DMS53 (cell line): Measurements from ENCODE around the gene RTF2.
A peak's percentile ranks its signal among the peaks of the same experiment; 100 is the strongest.

Source experiments
- DNase-seq: peaks from one replicate; lab custom pipeline; 2025; lab: John Stamatoyannopoulos, UW

The RTF2 gene

GRCh38 chr20:56439771-56440291, 28.6 kb upstream of the RTF2 start:
- no peak for DNase-seq

GRCh38 chr20:56440346-56441007, 27.9 kb upstream of the RTF2 start:
- no peak for DNase-seq

GRCh38 chr20:56442389-56443365, 25.8 kb upstream of the RTF2 start:
- DNase-seq = no peak

GRCh38 chr20:56443654-56444540, 24.5 kb upstream of the RTF2 start:
- peak; percentile 29 for DNase-seq

GRCh38 chr20:56445130-56445529, 23.3 kb upstream of the RTF2 start:
- DNase-seq = no peak

GRCh38 chr20:56445540-56445939, 22.9 kb upstream of the RTF2 start:
- no peak for DNase-seq

GRCh38 chr20:56447227-56447626, 21.2 kb upstream of the RTF2 start:
- DNase-seq = no peak

- DNase-seq = no peak
These were observed 19.0 kb upstream of the RTF2 start for GRCh38 chr20:56449459-56449858.

GRCh38 chr20:56451056-56451765, 17.2 kb upstream of the RTF2 start:
- DNase-seq = peak; percentile 30

GRCh38 chr20:56453352-56453751, 15.1 kb upstream of the RTF2 start:
- no peak for DNase-seq

- DNase-seq = no peak
These were observed 13.7 kb upstream of the RTF2 start for GRCh38 chr20:56454754-56455153.

- no peak for DNase-seq
These were observed 10.1 kb upstream of the RTF2 start for GRCh38 chr20:56458206-56458821.

- DNase-seq = no peak
These were observed 8.0 kb upstream of the RTF2 start for GRCh38 chr20:56460459-56460858.

GRCh38 chr20:56461576-56461975, 6.9 kb upstream of the RTF2 start:
- DNase-seq = no peak

GRCh38 chr20:56463428-56463827, 5.0 kb upstream of the RTF2 start:
- DNase-seq = no peak

GRCh38 chr20:56465997-56466396, 2.4 kb upstream of the RTF2 start:
- DNase-seq = no peak

- no peak for DNase-seq
These were observed 485 bp upstream of the RTF2 start for GRCh38 chr20:56467968-56468315.

- no peak for DNase-seq
These were observed 636 bp downstream of the RTF2 start for GRCh38 chr20:56469077-56469449.

- no peak for DNase-seq
These were observed 15.5 kb downstream of the RTF2 start for GRCh38 chr20:56483970-56484369.

GRCh38 chr20:56487216-56487615, 18.8 kb downstream of the RTF2 start:
- DNase-seq = no peak

- no peak for DNase-seq
These were observed 20.1 kb downstream of the RTF2 start for GRCh38 chr20:56488566-56488965.
